Measurements from ENCODE around the gene RAB29.

The RAB29 gene

GRCh38 chr1:205783904-205784303 lies 8.6 kb upstream of the RAB29 start:
- DNase-seq (ENCODE audit: low spot score), result no peak
- Histone ChIP-seq H3K27me3 (ENCODE audit: control insufficient read depth in 3 of 3, insufficient read depth in 3 of 3, low read depth in 1 of 3, low read length in 3 of 3) (no peaks in the 10 kb centered on the region), H2AK5ac (ENCODE audit: low read depth, low read length) (no peak overlapping the region), H3K23ac (ENCODE audit: low read depth, low read length, poor library complexity) (no peak overlapping the region), H2BK120ac (ENCODE audit: low read depth, low read length) (no peak overlapping the region), H3K27ac (replicated peaks; ENCODE audit: low read length) (no peak overlapping the region), H3K9ac (ENCODE audit: low read depth, low read length, poor library complexity) (no peak overlapping the region), H3K36me3 (replicated peaks in 1 of 2; ENCODE audit: control insufficient read depth in 2 of 2, insufficient read depth in 2 of 2, low read length in 2 of 2) (no peaks in the 10 kb centered on the region), H2BK12ac (ENCODE audit: low read length) (no peak overlapping the region), H3K79me1 (ENCODE audit: low read depth, low read length) (no peaks in the 10 kb centered on the region), H2BK15ac (ENCODE audit: low read length) (no peak overlapping the region), H3K4ac (ENCODE audit: low read length) (no peak overlapping the region), H3K14ac (ENCODE audit: low read length) (no peak overlapping the region), H2AFZ (ENCODE audit: low read length) (no peak overlapping the region), H2BK5ac (ENCODE audit: low read length) (no peak overlapping the region), H3K9me3 (replicated peaks in 1 of 2; ENCODE audit: control insufficient read depth in 2 of 2, insufficient read depth in 1 of 2, low read depth in 1 of 2, low read length in 2 of 2) (no peaks in the 10 kb centered on the region), H4K8ac (ENCODE audit: low read depth, low read length) (no peak overlapping the region), H3K4me2 (ENCODE audit: insufficient read depth, low read length, poor library complexity, severe bottlenecking) (no peak overlapping the region), H3K4me3 (ENCODE audit: low read length in 2 of 2) (no peak overlapping the region), H3K4me1 (ENCODE audit: control insufficient read depth in 2 of 2, insufficient read depth in 1 of 2, low read depth in 1 of 2, low read length in 2 of 2) (peaks cover 4 to 5% of the 10 kb centered on the region in 2 donors), H3K18ac (ENCODE audit: low read length) (no peak overlapping the region), H4K91ac (ENCODE audit: low read depth, low read length, poor library complexity) (no peak overlapping the region)
- WGBS, 2 donors (ENCODE audit: extremely low coverage in 2 of 2, insufficient read length in 2 of 2, insufficient replicate concordance in 1 of 2), result no CpG with 5 or more reads among the region's 4 CpGs

GRCh38 chr1:205783433-205783795 lies 8.1 kb upstream of the RAB29 start:
- Histone ChIP-seq H3K9me3 (replicated peaks in 1 of 2; ENCODE audit: control insufficient read depth in 2 of 2, insufficient read depth in 1 of 2, low read depth in 1 of 2, low read length in 2 of 2) (no peaks in the 10 kb centered on the region), H3K4me2 (ENCODE audit: insufficient read depth, low read length, poor library complexity, severe bottlenecking) (no peak overlapping the region), H2BK5ac (ENCODE audit: low read length) (no peak overlapping the region), H3K23ac (ENCODE audit: low read depth, low read length, poor library complexity) (no peak overlapping the region), H4K91ac (ENCODE audit: low read depth, low read length, poor library complexity) (no peak overlapping the region), H4K8ac (ENCODE audit: low read depth, low read length) (no peak overlapping the region), H3K36me3 (replicated peaks in 1 of 2; ENCODE audit: control insufficient read depth in 2 of 2, insufficient read depth in 2 of 2, low read length in 2 of 2) (no peaks in the 10 kb centered on the region), H2BK15ac (ENCODE audit: low read length) (no peak overlapping the region), H3K18ac (ENCODE audit: low read length) (no peak overlapping the region), H3K27ac (replicated peaks; ENCODE audit: low read length) (no peak overlapping the region), H3K14ac (ENCODE audit: low read length) (no peak overlapping the region), H3K4me3 (ENCODE audit: low read length in 2 of 2) (no peak overlapping the region), H3K4me1 (ENCODE audit: control insufficient read depth in 2 of 2, insufficient read depth in 1 of 2, low read depth in 1 of 2, low read length in 2 of 2) (peaks cover 4 to 5% of the 10 kb centered on the region in 2 donors), H3K4ac (ENCODE audit: low read length) (no peak overlapping the region), H3K27me3 (ENCODE audit: control insufficient read depth in 3 of 3, insufficient read depth in 3 of 3, low read depth in 1 of 3, low read length in 3 of 3) (no peaks in the 10 kb centered on the region), H3K9ac (ENCODE audit: low read depth, low read length, poor library complexity) (no peak overlapping the region), H2BK12ac (ENCODE audit: low read length) (no peak overlapping the region), H3K79me1 (ENCODE audit: low read depth, low read length) (no peaks in the 10 kb centered on the region), H2AFZ (ENCODE audit: low read length) (no peak overlapping the region), H2AK5ac (ENCODE audit: low read depth, low read length) (no peak overlapping the region), H2BK120ac (ENCODE audit: low read depth, low read length) (no peak overlapping the region)
- no peak for DNase-seq (ENCODE audit: low spot score)

GRCh38 chr1:205782627-205783432 lies 7.5 kb upstream of the RAB29 start:
- peaks cover 0 to 4% (median 0%) of the 10 kb centered on the region in 3 experiments for H3K27me3 ChIP-seq (ENCODE audit: control insufficient read depth in 3 of 3, insufficient read depth in 3 of 3, low read depth in 1 of 3, low read length in 3 of 3)
- H2BK120ac ChIP-seq (ENCODE audit: low read depth, low read length), result no peak overlapping the region
- peaks cover 4 to 5% of the 10 kb centered on the region in 2 donors for H3K4me1 ChIP-seq (ENCODE audit: control insufficient read depth in 2 of 2, insufficient read depth in 1 of 2, low read depth in 1 of 2, low read length in 2 of 2)
- no peak overlapping the region for H4K91ac ChIP-seq (ENCODE audit: low read depth, low read length, poor library complexity)
- no peak overlapping the region for H3K4me2 ChIP-seq (ENCODE audit: insufficient read depth, low read length, poor library complexity, severe bottlenecking)
- no peaks in the 10 kb centered on the region for H3K79me1 ChIP-seq (ENCODE audit: low read depth, low read length)
- H2AFZ ChIP-seq (ENCODE audit: low read length), result no peak overlapping the region
- no peak overlapping the region for H2BK15ac ChIP-seq (ENCODE audit: low read length)
- WGBS, 2 donors (ENCODE audit: extremely low coverage in 2 of 2, insufficient read length in 2 of 2, insufficient replicate concordance in 1 of 2), result no CpG with 5 or more reads among the region's 4 CpGs
- no peak overlapping the region for H2BK12ac ChIP-seq (ENCODE audit: low read length)
- no peak overlapping the region for H3K23ac ChIP-seq (ENCODE audit: low read depth, low read length, poor library complexity)
- H3K4me3 ChIP-seq (ENCODE audit: low read length in 2 of 2), result no peak overlapping the region
- H4K8ac ChIP-seq (ENCODE audit: low read depth, low read length), result no peak overlapping the region
- H2AK5ac ChIP-seq (ENCODE audit: low read depth, low read length), result no peak overlapping the region
- H3K27ac ChIP-seq (replicated peaks; ENCODE audit: low read length), result no peak overlapping the region
- H3K9me3 ChIP-seq (replicated peaks in 1 of 2; ENCODE audit: control insufficient read depth in 2 of 2, insufficient read depth in 1 of 2, low read depth in 1 of 2, low read length in 2 of 2), result no peaks in the 10 kb centered on the region
- DNase-seq (ENCODE audit: low spot score), result no peak
- H3K9ac ChIP-seq (ENCODE audit: low read depth, low read length, poor library complexity), result no peak overlapping the region
- H3K14ac ChIP-seq (ENCODE audit: low read length), result no peak overlapping the region
- no peak overlapping the region for H3K18ac ChIP-seq (ENCODE audit: low read length)
- no peak overlapping the region for H2BK5ac ChIP-seq (ENCODE audit: low read length)
- no peak overlapping the region for H3K4ac ChIP-seq (ENCODE audit: low read length)
- H3K36me3 ChIP-seq (replicated peaks in 1 of 2; ENCODE audit: control insufficient read depth in 2 of 2, insufficient read depth in 2 of 2, low read length in 2 of 2), result no peaks in the 10 kb centered on the region

GRCh38 chr1:205780335-205780734 lies 5.1 kb upstream of the RAB29 start:
- Histone ChIP-seq H3K23ac (ENCODE audit: low read depth, low read length, poor library complexity) (no peak overlapping the region), H2BK5ac (ENCODE audit: low read length) (no peak overlapping the region), H3K4ac (ENCODE audit: low read length) (no peak overlapping the region), H3K9ac (ENCODE audit: low read depth, low read length, poor library complexity) (no peak overlapping the region), H3K27ac (replicated peaks; ENCODE audit: low read length) (no peak overlapping the region), H3K4me3 (ENCODE audit: low read length in 2 of 2) (no peak overlapping the region), H2AK5ac (ENCODE audit: low read depth, low read length) (no peak overlapping the region), H3K27me3 (ENCODE audit: control insufficient read depth in 3 of 3, insufficient read depth in 3 of 3, low read depth in 1 of 3, low read length in 3 of 3) (peaks cover 0 to 18% (median 0%) of the 10 kb centered on the region in 3 experiments), H3K4me2 (ENCODE audit: insufficient read depth, low read length, poor library complexity, severe bottlenecking) (no peak overlapping the region), H2BK15ac (ENCODE audit: low read length) (no peak overlapping the region), H4K8ac (ENCODE audit: low read depth, low read length) (no peak overlapping the region), H2BK12ac (ENCODE audit: low read length) (no peak overlapping the region), H3K79me1 (ENCODE audit: low read depth, low read length) (no peaks in the 10 kb centered on the region), H3K18ac (ENCODE audit: low read length) (no peak overlapping the region), H2BK120ac (ENCODE audit: low read depth, low read length) (no peak overlapping the region), H4K91ac (ENCODE audit: low read depth, low read length, poor library complexity) (no peak overlapping the region), H3K36me3 (replicated peaks in 1 of 2; ENCODE audit: control insufficient read depth in 2 of 2, insufficient read depth in 2 of 2, low read length in 2 of 2) (no peaks in the 10 kb centered on the region), H2AFZ (ENCODE audit: low read length) (no peak overlapping the region), H3K4me1 (ENCODE audit: control insufficient read depth in 2 of 2, insufficient read depth in 1 of 2, low read depth in 1 of 2, low read length in 2 of 2) (peaks cover 3 to 4% of the 10 kb centered on the region in 2 donors), H3K9me3 (replicated peaks in 1 of 2; ENCODE audit: control insufficient read depth in 2 of 2, insufficient read depth in 1 of 2, low read depth in 1 of 2, low read length in 2 of 2) (peaks cover 0 to 7% of the 10 kb centered on the region in 2 donors), H3K14ac (ENCODE audit: low read length) (no peak overlapping the region)
- DNase-seq (ENCODE audit: low spot score), result no peak
- no CpG with 5 or more reads among the region's 5 CpGs for WGBS, 2 donors (ENCODE audit: extremely low coverage in 2 of 2, insufficient read length in 2 of 2, insufficient replicate concordance in 1 of 2)
